Endothelial cell of umbilical vein (primary cell): ENCODE results near the gene GRID2. TPM values are rescaled to one million over a fixed set of nuclear protein-coding genes. Genes with fewer than 3 reads are reported as not detected.

Experiments
- BruUV-seq: library from RNA; stranded (reverse); fragments of 400-500 nt; replicated peaks from 2 replicates; lab custom pipeline; 2021; lab: Mats Ljungman, UMichigan
- CTCF ChIA-PET: fragments of 300-600, 350-600 bp; sonication (Branson Sonifier 250); formaldehyde crosslinking; loops from one replicate; lab custom pipeline; 2021; ENCODE audit warnings: antibody characterized with exemption, inconsistent platforms; lab: Charles Lee
- POLR2A ChIA-PET: fragments of 300-600, 350-600 bp; sonication (Branson Sonifier 250); formaldehyde crosslinking; loops from one replicate; lab custom pipeline; 2021; ENCODE audit warnings: antibody characterized with exemption, inconsistent platforms; lab: Charles Lee
- DNase-seq: peaks from one replicate; pipeline ENCODE4 v3.0.0-alpha.2; 2011; ENCODE audit warnings: low read depth, low spot score
- FAIRE-seq: peaks from 2 replicates; lab custom pipeline; 2011; peaks lifted over from hg19 to GRCh38; lab: Jason Lieb, UNC
- H2AFZ ChIP-seq: 2 replicates; pipeline ENCODE4 v1.6.0; 2012; ENCODE audit warnings: low read depth, low read length, control low read depth, inconsistent platforms
- H3K27ac ChIP-seq: 2 replicates; pipeline ENCODE4 v1.5.1; 2011; ENCODE audit warnings: low read depth, mild to moderate bottlenecking, control low read depth, low read length, moderate library complexity; ENCODE audit not compliant: insufficient read depth
- H3K27me3 ChIP-seq, 2 experiments: 2 replicates each; pipeline versions ENCODE4 v1.6.0 to v1.6.1; 2011; ENCODE audit warnings: low read length in 2 of 2, mixed read lengths in 1 of 2; ENCODE audit not compliant: control insufficient read depth in 2 of 2, insufficient read depth in 2 of 2
- H3K36me3 ChIP-seq, 2 experiments: 2 replicates in 1 of 2; 3 replicates in 1 of 2; pipeline ENCODE4 v1.5.1; 2011; ENCODE audit warnings: low read length in 2 of 2, mild to moderate bottlenecking in 1 of 2, moderate library complexity in 1 of 2; ENCODE audit not compliant: control insufficient read depth in 2 of 2, insufficient read depth in 2 of 2; ENCODE audit errors: extremely low read depth in 1 of 2
- H3K4me1 ChIP-seq: 3 replicates; pipeline ENCODE4 v1.5.1; 2011; ENCODE audit warnings: mild to moderate bottlenecking, low read length; ENCODE audit not compliant: control insufficient read depth, insufficient read depth; ENCODE audit errors: extremely low read depth
- H3K4me2 ChIP-seq: 2 replicates; pipeline ENCODE4 v1.6.1; 2011; ENCODE audit warnings: low read length, control low read depth, mixed read lengths; ENCODE audit not compliant: insufficient read depth
- H3K4me3 ChIP-seq, 3 experiments: fragments of 200-600 bp in 1 of 3; sonication (generic), shearing (Covaris generic) in 1 of 3; replicated peaks in 1 of 3; 2 replicates each; pipeline ENCODE4 v1.5.1; 2011 to 2016; ENCODE audit warnings: control low read depth in 3 of 3, low read length in 3 of 3, mild to moderate bottlenecking in 2 of 3, inconsistent platforms in 1 of 3, low read depth in 1 of 3, moderate library complexity in 1 of 3; ENCODE audit not compliant: insufficient read depth in 1 of 3
- H3K79me2 ChIP-seq: 2 replicates; pipeline ENCODE4 v1.6.0; 2012; ENCODE audit warnings: low read length, inconsistent platforms; ENCODE audit not compliant: control insufficient read depth, insufficient read depth
- H3K9ac ChIP-seq: replicated peaks from 2 replicates; pipeline ENCODE3; 2011; ENCODE audit warnings: low read length, control low read depth; ENCODE audit not compliant: insufficient read depth; ENCODE audit errors: extremely low read depth
- H3K9me1 ChIP-seq: replicated peaks from 3 replicates; pipeline ENCODE4 v1.6.0; 2011; ENCODE audit warnings: mild to moderate bottlenecking, low read length; ENCODE audit not compliant: control insufficient read depth, insufficient read depth; ENCODE audit errors: extremely low read depth
- H3K9me3 ChIP-seq: replicated peaks from 2 replicates; pipeline ENCODE4 v1.5.1; 2012; ENCODE audit warnings: low read length, inconsistent platforms; ENCODE audit not compliant: control insufficient read depth, insufficient read depth
- H4K20me1 ChIP-seq: replicated peaks from 2 replicates; pipeline ENCODE3; 2011; ENCODE audit warnings: mild to moderate bottlenecking, low read length; ENCODE audit not compliant: control insufficient read depth, insufficient read depth; ENCODE audit errors: extremely low read depth
- CTCF ChIP-seq, 2 donors: IDR thresholded peaks; 1 replicate in 1 of 2; 2 replicates in 1 of 2; pipeline ENCODE4 v1.5.1; 2011; ENCODE audit warnings: low read length in 2 of 2, mild to moderate bottlenecking in 2 of 2, moderate library complexity in 2 of 2, control low read depth in 1 of 2, inconsistent platforms in 1 of 2, low read depth in 1 of 2; ENCODE audit not compliant: insufficient read depth in 1 of 2; ENCODE audit errors: extremely low read depth in 1 of 2
- EZH2 ChIP-seq: IDR thresholded peaks from 2 replicates; pipeline ENCODE4 v1.6.1; 2012; ENCODE audit warnings: borderline replicate concordance, low read depth, mild to moderate bottlenecking, moderate library complexity, low read length, inconsistent platforms; ENCODE audit not compliant: severe bottlenecking
- FOS ChIP-seq: IDR thresholded peaks from 2 replicates; pipeline ENCODE4 v1.6.1; 2011; ENCODE audit warnings: mild to moderate bottlenecking, low read length, moderate library complexity, borderline replicate concordance; ENCODE audit not compliant: insufficient read depth
- GATA2 ChIP-seq: IDR thresholded peaks from 2 replicates; pipeline ENCODE4 v1.7.0; 2011; ENCODE audit warnings: low read depth, mild to moderate bottlenecking, moderate library complexity, mixed read lengths, low read length; ENCODE audit not compliant: insufficient read length, insufficient read depth
- JUN ChIP-seq: IDR thresholded peaks from 2 replicates; pipeline ENCODE4 v1.6.1; 2011; ENCODE audit warnings: borderline replicate concordance, low read depth; ENCODE audit not compliant: insufficient read length, insufficient read depth
- MAX ChIP-seq: IDR thresholded peaks from 2 replicates; pipeline ENCODE4 v1.6.1; 2011; ENCODE audit not compliant: insufficient read depth, insufficient read length
- MYC ChIP-seq: IDR thresholded peaks from one replicate; pipeline ENCODE4 v1.6.1; 2011; ENCODE audit warnings: mild to moderate bottlenecking, low read depth, low read length
- POLR2A ChIP-seq: IDR thresholded peaks from 2 replicates; pipeline ENCODE4 v1.6.1; 2012; ENCODE audit warnings: low read depth, mild to moderate bottlenecking, control low read depth, low read length
- POLR2AphosphoS5 ChIP-seq: IDR thresholded peaks from 2 replicates; pipeline ENCODE4 v1.6.1; 2012; ENCODE audit warnings: low read depth, mild to moderate bottlenecking, control low read depth, low read length, moderate library complexity; ENCODE audit not compliant: insufficient read depth
- dilution Hi-C: fragments of 300-500 bp; cut with MboI; formaldehyde crosslinking; loops from one replicate; pipeline ENCODE4 v1.15.0; 2019; ENCODE audit warnings: low sequenced_read_pairs; ENCODE audit not compliant: extremely low pct_ligation_motif_present
- intact Hi-C: fragments of 100-400 bp; cut with micrococcal nuclease; formaldehyde crosslinking; loops from one replicate; pipeline ENCODE4 v1.10.0; 2022
- polyA plus RNA-seq, 4 experiments: library from polyadenylated mRNA; depleted of rRNA in 3 of 4; stranded (reverse) in 3 of 4; unstranded in 1 of 4; fragments of >200 nt; gene quantifications; 2 replicates each; pipeline versions ENCODE4 v1.2.1 to v1.2.3, GENCODE V29; 2011 to 2012; ENCODE audit warnings: missing spikeins in 1 of 4
- total RNA-seq: library from RNA; stranded (reverse); gene quantifications from 2 replicates; pipeline ENCODE4 v1.2.3, GENCODE V29; 2021

GRID2 gene
- total and polyA plus RNA-seq, 2 donors (not counting 3 experiments of a cell fraction or from before 2014, with no cell fraction given), result not detected

DNA sequence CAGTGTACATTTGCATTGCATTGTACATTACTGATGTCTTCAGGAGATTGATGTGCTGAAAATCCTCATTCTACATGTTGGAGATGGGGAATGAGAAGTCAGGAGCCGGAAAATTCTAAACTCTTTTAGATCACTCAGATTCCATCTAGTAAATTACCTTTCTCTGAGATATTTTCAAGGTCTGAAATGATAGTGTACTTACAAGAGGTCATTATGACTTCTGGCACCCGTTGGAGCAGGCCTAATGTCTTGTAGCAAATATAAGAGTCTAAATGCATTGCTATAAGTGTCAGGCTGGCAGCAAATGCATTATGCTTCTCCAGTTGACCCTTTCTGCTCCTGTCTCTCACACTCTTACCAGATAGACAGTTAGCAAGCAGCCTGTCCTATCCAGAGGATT is 692.8 kb downstream of the GRID2 start:
- H3K4me1 ChIP-seq, result no peaks in the 10 kb centered on the region
- no peak overlapping the region for H2AFZ ChIP-seq
- H3K36me3 ChIP-seq, result no peaks in the 10 kb centered on the region
- H3K9me3 ChIP-seq, result no peaks in the 10 kb centered on the region
- no peak overlapping the region for H3K27ac ChIP-seq
- H3K4me2 ChIP-seq, result no peak overlapping the region
- H4K20me1 ChIP-seq, result no peaks in the 10 kb centered on the region
- H3K4me3 ChIP-seq, result no peak overlapping the region
- H3K79me2 ChIP-seq, result no peaks in the 10 kb centered on the region
- H3K9me1 ChIP-seq, result no peaks in the 10 kb centered on the region
- H3K27me3 ChIP-seq, result no peaks in the 10 kb centered on the region
- dilution Hi-C loops, result no loop called here
- ChIA-PET POLR2A (no interaction called here), CTCF (no interaction called here)
- BruUV-seq, result no TSS peak
- no peak overlapping the region for H3K9ac ChIP-seq
- intact Hi-C loops, result no loop called here
- FAIRE-seq (no peak), DNase-seq (no peak)
- no peak for TF ChIP-seq MYC
- TF ChIP-seq CTCF (IDR thresholded peaks at IDR 0.05; ENCODE audit: extremely low read depth in 1 of 2, insufficient read depth in 1 of 2, low read depth in 1 of 2, low read length in 2 of 2), result no peak
- no peak for TF ChIP-seq JUN
- TF ChIP-seq POLR2A, result no peak
- no peak for TF ChIP-seq EZH2
- no peak for TF ChIP-seq FOS
- no peak for TF ChIP-seq POLR2AphosphoS5
- no peak for TF ChIP-seq GATA2
- TF ChIP-seq MAX, result no peak
